H1 (cell line): Measurements from ENCODE around the gene HSFX2. TPM values are rescaled to one million over a fixed set of nuclear protein-coding genes. Genes with fewer than 3 reads are reported as not detected.
"Not testable (repeated sequence)": the region's sequence is repeated elsewhere in the genome, so short reads cannot be mapped to it uniquely, and the experiment has no call there.

Experiments
- CTCF ChIA-PET: fragments of 300-600 bp; sonication (Branson Sonifier 250); formaldehyde crosslinking; loops from one replicate; lab custom pipeline; 2021; ENCODE audit not compliant: partially characterized antibody; lab: Charles Lee
- POLR2A ChIA-PET: fragments of 300-600 bp; sonication (Branson Sonifier 250); formaldehyde crosslinking; loops from one replicate; lab custom pipeline; 2021; ENCODE audit warnings: inconsistent platforms; ENCODE audit not compliant: partially characterized antibody; lab: Charles Lee
- DNase-seq, 2 experiments: peaks; one replicate each; pipeline versions ENCODE4 v3.0.0 to v3.0.0-alpha.2; 2010 to 2022; ENCODE audit warnings: low spot score in 2 of 2, low read depth in 1 of 2, mixed read lengths in 1 of 2
- FAIRE-seq: peaks from 2 replicates; lab custom pipeline; 2011; peaks lifted over from hg19 to GRCh38; lab: Jason Lieb, UNC
- H2AFZ ChIP-seq: 2 replicates; pipeline ENCODE4 v1.8.1; 2012; ENCODE audit warnings: low read length, inconsistent platforms
- H2AK5ac ChIP-seq: 2 replicates; pipeline ENCODE4 v1.6.1; 2013; ENCODE audit warnings: low read depth, low read length
- H2BK120ac ChIP-seq: replicated peaks from 2 replicates; pipeline ENCODE3; 2013; ENCODE audit warnings: low read depth, low read length, inconsistent platforms
- H2BK12ac ChIP-seq: 2 replicates; pipeline ENCODE4 v1.6.1; 2013; ENCODE audit warnings: low read depth, low read length
- H2BK15ac ChIP-seq: 2 replicates; pipeline ENCODE4 v1.6.1; 2013; ENCODE audit warnings: low read length
- H2BK20ac ChIP-seq: 2 replicates; pipeline ENCODE4 v1.6.1; 2013; ENCODE audit warnings: low read length
- H2BK5ac ChIP-seq: 2 replicates; pipeline ENCODE4 v1.6.1; 2013; ENCODE audit warnings: low read depth, low read length
- H3K14ac ChIP-seq: 2 replicates; pipeline ENCODE4 v1.6.1; 2013; ENCODE audit warnings: inconsistent platforms; ENCODE audit not compliant: insufficient read length
- H3K18ac ChIP-seq: 2 replicates; pipeline ENCODE4 v1.6.1; 2013; ENCODE audit warnings: low read length; ENCODE audit errors: extremely low read depth
- H3K23ac ChIP-seq: 2 replicates; pipeline ENCODE4 v1.6.1; 2013; ENCODE audit warnings: inconsistent platforms; ENCODE audit not compliant: insufficient read length
- H3K23me2 ChIP-seq: 2 replicates; pipeline ENCODE4 v1.6.1; 2013; ENCODE audit warnings: low read depth, low read length
- H3K27ac ChIP-seq: 2 replicates; pipeline ENCODE4 v1.6.1; 2011; ENCODE audit warnings: low read depth, low read length, inconsistent platforms
- H3K27me3 ChIP-seq, 4 experiments: replicated peaks in 1 of 4; 1 replicate in 1 of 4; 2 replicates in 3 of 4; pipeline versions ENCODE4 v1.6.1 to v1.8.1; 2011 to 2013; ENCODE audit warnings: low read length in 3 of 4, mild to moderate bottlenecking in 3 of 4, inconsistent platforms in 2 of 4, mixed read lengths in 2 of 4, moderate library complexity in 1 of 4; ENCODE audit not compliant: control insufficient read depth in 3 of 4, insufficient read depth in 3 of 4; ENCODE audit errors: extremely low read depth in 1 of 4
- H3K36me3 ChIP-seq, 4 experiments: 2 replicates each; pipeline versions ENCODE4 v1.6.1 to v1.8.1; 2011 to 2013; ENCODE audit warnings: mild to moderate bottlenecking in 4 of 4, low read length in 3 of 4, moderate library complexity in 2 of 4, control low read depth in 1 of 4, inconsistent platforms in 1 of 4; ENCODE audit not compliant: insufficient read depth in 4 of 4, control insufficient read depth in 2 of 4
- H3K4ac ChIP-seq: replicated peaks from 2 replicates; pipeline ENCODE3; 2013; ENCODE audit warnings: low read length, low read depth, mixed read lengths, inconsistent platforms; ENCODE audit not compliant: insufficient read length
- H3K4me1 ChIP-seq, 4 experiments: replicated peaks in 1 of 4; 1 replicate in 1 of 4; 2 replicates in 3 of 4; pipeline versions ENCODE4 v1.6.1 to v1.8.1; 2011 to 2013; ENCODE audit warnings: low read length in 3 of 4, inconsistent platforms in 2 of 4, mixed read lengths in 1 of 4; ENCODE audit not compliant: insufficient read depth in 4 of 4, control insufficient read depth in 3 of 4
- H3K4me2 ChIP-seq, 2 experiments: 2 replicates each; pipeline versions ENCODE4 v1.6.1 to v1.8.1; 2011 to 2013; ENCODE audit warnings: low read depth in 2 of 2, low read length in 2 of 2, control low read depth in 1 of 2, inconsistent platforms in 1 of 2, mild to moderate bottlenecking in 1 of 2; ENCODE audit not compliant: insufficient read depth in 1 of 2
- H3K4me3 ChIP-seq, 4 experiments: fragments of 200-600, 300-600 bp in 1 of 4; sonication (generic), shearing (Covaris generic), sonication (Bioruptor Twin) in 1 of 4; 2 replicates each; pipeline versions ENCODE4 v1.5.1 to v1.8.1; 2011 to 2016; ENCODE audit warnings: low read length in 4 of 4, low read depth in 3 of 4, control low read depth in 2 of 4, inconsistent platforms in 2 of 4, mild to moderate bottlenecking in 2 of 4, mixed read lengths in 1 of 4, moderate library complexity in 1 of 4; ENCODE audit not compliant: insufficient read depth in 2 of 4; ENCODE audit errors: extremely low read depth in 1 of 4
- H3K56ac ChIP-seq: replicated peaks from 2 replicates; pipeline ENCODE3; 2013; ENCODE audit warnings: low read depth, mild to moderate bottlenecking, mixed read lengths, low read length, inconsistent platforms; ENCODE audit not compliant: insufficient read length
- H3K79me1 ChIP-seq: 2 replicates; pipeline ENCODE4 v1.6.1; 2013; ENCODE audit warnings: low read depth, low read length, control low read depth
- H3K79me2 ChIP-seq, 2 experiments: 2 replicates each; pipeline versions ENCODE4 v1.6.1 to v1.8.1; 2012 to 2013; ENCODE audit warnings: low read length in 2 of 2, mild to moderate bottlenecking in 2 of 2, inconsistent platforms in 1 of 2; ENCODE audit not compliant: insufficient read depth in 2 of 2, control insufficient read depth in 1 of 2
- H3K9ac ChIP-seq, 4 experiments: replicated peaks in 1 of 4; 1 replicate in 1 of 4; 2 replicates in 3 of 4; pipeline versions ENCODE4 v1.6.1 to v1.8.1; 2011 to 2013; ENCODE audit warnings: low read depth in 3 of 4, low read length in 3 of 4, control low read depth in 2 of 4, mild to moderate bottlenecking in 2 of 4, moderate library complexity in 2 of 4, inconsistent platforms in 1 of 4; ENCODE audit errors: extremely low read depth in 1 of 4
- H3K9me3 ChIP-seq, 2 experiments: 2 replicates each; pipeline versions ENCODE4 v1.6.1 to v1.8.1; 2012 to 2013; ENCODE audit warnings: mild to moderate bottlenecking in 2 of 2, moderate library complexity in 2 of 2, control low read depth in 1 of 2, inconsistent platforms in 1 of 2, low read depth in 1 of 2, low read length in 1 of 2, mixed read lengths in 1 of 2; ENCODE audit not compliant: insufficient read depth in 2 of 2
- H4K20me1 ChIP-seq, 2 experiments: replicated peaks in 1 of 2; 2 replicates each; pipeline versions ENCODE3 to v1.8.1; 2011 to 2013; ENCODE audit warnings: inconsistent platforms in 2 of 2, low read length in 2 of 2, mild to moderate bottlenecking in 1 of 2; ENCODE audit not compliant: insufficient read depth in 2 of 2, control insufficient read depth in 1 of 2
- H4K5ac ChIP-seq: 2 replicates; pipeline ENCODE4 v1.6.1; 2013; ENCODE audit warnings: low read length, low read depth, mixed read lengths, inconsistent platforms; ENCODE audit not compliant: insufficient read length
- H4K8ac ChIP-seq: 2 replicates; pipeline ENCODE4 v1.8.0; 2013; ENCODE audit warnings: mild to moderate bottlenecking, moderate library complexity, low read length, inconsistent platforms; ENCODE audit not compliant: insufficient read depth; ENCODE audit errors: extremely low read depth
- H4K91ac ChIP-seq: replicated peaks from 2 replicates; pipeline ENCODE3; 2013; ENCODE audit warnings: low read length, mixed read lengths, inconsistent platforms; ENCODE audit not compliant: insufficient read length
- WGBS, 2 experiments: shearing (Covaris generic) in 1 of 2; methylation state at CpG; one replicate each; pipeline versions ENCODE4 v1.1.6 to v1.1.7; 2013 to 2015; ENCODE audit warnings: low lambda C conversion rate in 2 of 2, mixed read lengths in 2 of 2, inconsistent platforms in 1 of 2, low coverage in 1 of 2, missing lambda C conversion rate in 1 of 2; ENCODE audit not compliant: insufficient replicate concordance in 2 of 2, insufficient coverage in 1 of 2, insufficient read length in 1 of 2; ENCODE audit errors: extremely low coverage in 1 of 2, missing lambda C conversion rate in 1 of 2; 5-methylcytosine and 5-hydroxymethylcytosine counted together
- polyA plus RNA-seq, 7 experiments: library from polyadenylated mRNA; depleted of rRNA in 3 of 7; stranded (reverse) in 5 of 7; unstranded in 2 of 7; fragments of >200 nt in 5 of 7; fragments of 200-250 nt in 2 of 7; gene quantifications; 1 replicate in 5 of 7; 2 replicates in 1 of 7; 4 replicates in 1 of 7; pipeline versions ENCODE4 v1.2.1 to v1.2.3, GENCODE V29; 2011 to 2013; ENCODE audit warnings: missing spikeins in 2 of 7, mixed read lengths in 2 of 7
- total RNA-seq: library from RNA; stranded (reverse); fragmentation: NEBNext Ultra II Directional; extraction: Animal tissue kit (Norgen Biotek cat#: 25700); gene quantifications from 2 replicates; pipeline ENCODE4 v1.2.1, GENCODE V29; 2021

HSFX2 gene
- total and polyA plus RNA-seq, 2 of the 8 experiments (the other 6 are each of a cell fraction or from before 2014, with no cell fraction given), result 0.17 TPM; not detected in 1

DNA sequence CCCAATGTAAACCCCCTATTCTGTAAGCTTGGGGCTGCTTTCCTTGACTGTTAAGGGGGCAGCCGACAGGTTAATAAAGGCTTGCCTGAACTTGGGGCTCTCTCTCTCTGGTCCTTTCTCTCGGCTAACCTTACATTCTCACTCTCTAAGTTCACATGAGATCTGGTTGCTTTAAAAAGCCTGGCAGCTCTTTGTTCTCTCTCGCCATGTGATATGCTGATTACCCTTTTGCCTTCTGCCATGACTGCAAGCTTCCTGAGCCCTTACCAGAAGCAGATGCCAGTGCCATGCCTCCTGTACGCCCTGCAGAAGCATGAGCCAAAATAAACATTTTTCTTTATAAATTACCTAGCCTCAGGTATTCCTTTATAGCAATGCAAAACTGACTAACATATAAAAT is 39.9 kb downstream of the HSFX2 start:
- H2AK5ac ChIP-seq, H2AFZ ChIP-seq, H4K20me1 ChIP-seq, POLR2A ChIA-PET, H2BK12ac ChIP-seq, H4K91ac ChIP-seq, H3K9ac ChIP-seq, H3K4me1 ChIP-seq, H3K14ac ChIP-seq, H3K79me2 ChIP-seq, H3K27ac ChIP-seq, CTCF ChIA-PET, H3K27me3 ChIP-seq, H3K18ac ChIP-seq, H3K56ac ChIP-seq, H3K23ac ChIP-seq, H2BK120ac ChIP-seq, FAIRE-seq, H3K4me3 ChIP-seq, H4K5ac ChIP-seq, H3K36me3 ChIP-seq, H2BK5ac ChIP-seq, H3K9me3 ChIP-seq, H4K8ac ChIP-seq, H3K4me2 ChIP-seq, H3K4ac ChIP-seq, DNase-seq, H3K23me2 ChIP-seq, H2BK20ac ChIP-seq, H2BK15ac ChIP-seq, H3K79me1 ChIP-seq: not testable (repeated sequence)
- WGBS, 2 experiments, result no CpG with 5 or more reads among the region's 4 CpGs

DNA sequence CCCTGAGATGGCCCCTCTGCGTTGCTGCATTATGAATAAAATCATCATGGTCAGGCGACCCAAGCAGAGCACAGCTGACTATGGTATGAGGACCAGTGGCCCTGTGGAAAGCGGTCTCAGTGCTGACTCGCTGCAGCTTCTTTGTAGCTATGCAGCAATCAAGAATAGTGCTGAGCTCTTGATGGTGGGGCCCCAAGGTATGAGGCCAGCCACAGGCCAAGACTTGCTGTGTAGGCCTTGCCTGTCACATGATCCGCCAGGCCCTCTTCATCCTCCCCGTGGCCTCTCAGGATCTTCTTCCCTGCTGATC is 43.2 kb downstream of the HSFX2 start:
- FAIRE-seq, H2BK20ac ChIP-seq, H3K56ac ChIP-seq, H3K36me3 ChIP-seq, CTCF ChIA-PET, DNase-seq, H3K18ac ChIP-seq, H2AFZ ChIP-seq, H2BK15ac ChIP-seq, H3K27me3 ChIP-seq, H3K23me2 ChIP-seq, H3K27ac ChIP-seq, H3K4ac ChIP-seq, H3K79me2 ChIP-seq, H3K14ac ChIP-seq, H4K5ac ChIP-seq, H3K4me3 ChIP-seq, H4K8ac ChIP-seq, H3K9ac ChIP-seq, H3K9me3 ChIP-seq, POLR2A ChIA-PET, H3K79me1 ChIP-seq, H4K91ac ChIP-seq, H2BK120ac ChIP-seq, H4K20me1 ChIP-seq, H2BK12ac ChIP-seq, H3K23ac ChIP-seq, H3K4me1 ChIP-seq, H2BK5ac ChIP-seq, H3K4me2 ChIP-seq, H2AK5ac ChIP-seq: not testable (repeated sequence)
- WGBS, 2 experiments, result no CpG with 5 or more reads among the region's 6 CpGs
